Measurements from ENCODE around the gene ZNF587B.
A peak's percentile ranks its signal among the peaks of the same experiment; 100 is the strongest.
"Not testable (repeated sequence)": the region's sequence is repeated elsewhere in the genome, so short reads cannot be mapped to it uniquely, and the experiment has no call there.

- TF ChIP-seq, protein P1, sequence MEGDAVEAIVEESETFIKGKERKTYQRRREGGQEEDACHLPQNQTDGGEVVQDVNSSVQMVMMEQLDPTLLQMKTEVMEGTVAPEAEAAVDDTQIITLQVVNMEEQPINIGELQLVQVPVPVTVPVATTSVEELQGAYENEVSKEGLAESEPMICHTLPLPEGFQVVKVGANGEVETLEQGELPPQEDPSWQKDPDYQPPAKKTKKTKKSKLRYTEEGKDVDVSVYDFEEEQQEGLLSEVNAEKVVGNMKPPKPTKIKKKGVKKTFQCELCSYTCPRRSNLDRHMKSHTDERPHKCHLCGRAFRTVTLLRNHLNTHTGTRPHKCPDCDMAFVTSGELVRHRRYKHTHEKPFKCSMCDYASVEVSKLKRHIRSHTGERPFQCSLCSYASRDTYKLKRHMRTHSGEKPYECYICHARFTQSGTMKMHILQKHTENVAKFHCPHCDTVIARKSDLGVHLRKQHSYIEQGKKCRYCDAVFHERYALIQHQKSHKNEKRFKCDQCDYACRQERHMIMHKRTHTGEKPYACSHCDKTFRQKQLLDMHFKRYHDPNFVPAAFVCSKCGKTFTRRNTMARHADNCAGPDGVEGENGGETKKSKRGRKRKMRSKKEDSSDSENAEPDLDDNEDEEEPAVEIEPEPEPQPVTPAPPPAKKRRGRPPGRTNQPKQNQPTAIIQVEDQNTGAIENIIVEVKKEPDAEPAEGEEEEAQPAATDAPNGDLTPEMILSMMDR (IDR thresholded peaks at IDR 0.05) = not testable (repeated sequence)
- TF ChIP-seq POLR2A (IDR thresholded peaks at IDR 0.05) = peak in 1 of 4 donors; percentile 64
- peak; percentile 75 to 77 for TF ChIP-seq POLR2AphosphoS5 (IDR thresholded peaks at IDR 0.05)
- not testable (repeated sequence) for TF ChIP-seq EP300 (IDR thresholded peaks at IDR 0.05)
Measured at GRCh38 chr19:57849666-57850473, 19.8 kb downstream of the ZNF587B start, which contains the start of gene ZNF587.
